HTERT RPE-1 (cell line): ENCODE results near the gene ZFHX3.

ENCODE experiments used
- in situ Hi-C: fragments of 300-500 bp; cut with MboI; formaldehyde crosslinking; loops from 4 replicates; pipeline ENCODE4 v1.14.3; 2020; ENCODE audit warnings: low sequenced_read_pairs

Gene ZFHX3

GRCh38 chr16:72857834-72858664 is 189.9 kb downstream of the ZFHX3 start:
- in situ Hi-C loops = no loop called here

GRCh38 chr16:72856797-72857196 is 191.1 kb downstream of the ZFHX3 start:
- in situ Hi-C loops = no loop called here

- in situ Hi-C loops = no loop called here
Observed at GRCh38 chr16:72854267-72854959, 193.5 kb downstream of the ZFHX3 start.

GRCh38 chr16:72853575-72854266 is 194.2 kb downstream of the ZFHX3 start:
- in situ Hi-C loops = no loop called here

GRCh38 chr16:72852421-72852820 is 195.5 kb downstream of the ZFHX3 start:
- in situ Hi-C loops = no loop called here

- in situ Hi-C loops = no loop called here
Observed at GRCh38 chr16:72850853-72851252, 197.1 kb downstream of the ZFHX3 start.

GRCh38 chr16:72850021-72850420 is 197.9 kb downstream of the ZFHX3 start:
- in situ Hi-C loops = no loop called here

- in situ Hi-C loops = no loop called here
Observed at GRCh38 chr16:72848759-72849664, 198.9 kb downstream of the ZFHX3 start.

- in situ Hi-C loops = no loop called here
Observed at GRCh38 chr16:72848028-72848400, 199.9 kb downstream of the ZFHX3 start.

- in situ Hi-C loops = no loop called here
Observed at GRCh38 chr16:72847187-72848027, 200.5 kb downstream of the ZFHX3 start.

- in situ Hi-C loops = no loop called here
Observed at GRCh38 chr16:72846594-72846993, 201.3 kb downstream of the ZFHX3 start.

- in situ Hi-C loops = no loop called here
Observed at GRCh38 chr16:72845322-72846020, 202.5 kb downstream of the ZFHX3 start.

- in situ Hi-C loops = no loop called here
Observed at GRCh38 chr16:72844225-72844920, 203.6 kb downstream of the ZFHX3 start.

- in situ Hi-C loops = no loop called here
Observed at GRCh38 chr16:72841506-72841905, 206.4 kb downstream of the ZFHX3 start.

GRCh38 chr16:72840631-72841381 is 207.1 kb downstream of the ZFHX3 start:
- in situ Hi-C loops = no loop called here

GRCh38 chr16:72838951-72839350 is 209.0 kb downstream of the ZFHX3 start:
- in situ Hi-C loops = no loop called here

GRCh38 chr16:72838586-72838910 is 209.4 kb downstream of the ZFHX3 start:
- in situ Hi-C loops = no loop called here
